GM19099 (cell line): ENCODE data around the gene HLCS.

Experiments
- POLR2A ChIP-seq: IDR thresholded peaks from 3 replicates; pipeline ENCODE4 v1.6.1; 2011; ENCODE audit warnings: low read depth; ENCODE audit not compliant: insufficient read length; ENCODE audit errors: extremely low read depth

HLCS gene

GRCh38 chr21:36705679-36706481 lies 260.6 kb downstream of the HLCS start:
- no peak for TF ChIP-seq POLR2A

- TF ChIP-seq POLR2A, result no peak
Observed at GRCh38 chr21:36704958-36705678, 261.4 kb downstream of the HLCS start.

DNA sequence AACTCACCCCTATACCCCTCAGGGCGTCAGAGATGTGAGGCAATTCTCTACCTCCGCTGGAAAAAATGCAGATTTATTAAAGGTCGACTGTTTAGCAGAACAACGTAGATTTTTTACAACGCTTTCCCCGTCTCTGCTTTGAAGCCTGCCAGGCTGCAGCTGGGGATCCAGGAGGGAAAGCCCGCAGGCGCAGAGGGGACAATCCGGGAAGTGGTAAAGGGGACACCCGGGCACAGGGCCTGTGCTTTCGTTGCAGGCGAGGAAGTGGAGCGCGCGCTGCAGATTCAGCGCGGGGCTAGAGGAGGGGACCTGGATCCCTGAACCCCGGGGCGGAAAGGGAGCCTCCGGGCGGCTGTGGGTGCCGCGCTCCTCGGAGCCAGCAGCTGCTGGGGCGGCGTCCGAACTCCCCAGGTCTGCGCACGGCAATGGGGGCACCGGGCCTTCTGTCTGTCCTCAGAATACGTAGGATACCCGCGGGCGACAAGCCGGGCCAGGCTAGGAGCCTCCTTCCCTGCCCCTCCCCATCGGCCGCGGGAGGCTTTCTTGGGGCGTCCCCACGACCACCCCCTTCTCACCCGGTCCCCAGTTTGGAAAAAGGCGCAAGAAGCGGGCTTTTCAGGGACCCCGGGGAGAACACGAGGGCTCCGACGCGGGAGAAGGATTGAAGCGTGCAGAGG lies 262.1 kb downstream of the HLCS start:
- no peak for TF ChIP-seq POLR2A

- TF ChIP-seq POLR2A, result no peak
Observed at GRCh38 chr21:36703626-36704280, 262.7 kb downstream of the HLCS start.

- TF ChIP-seq POLR2A, result no peak
Observed at GRCh38 chr21:36703123-36703522, 263.3 kb downstream of the HLCS start.

GRCh38 chr21:36702622-36702968 lies 263.9 kb downstream of the HLCS start:
- TF ChIP-seq POLR2A, result no peak

DNA sequence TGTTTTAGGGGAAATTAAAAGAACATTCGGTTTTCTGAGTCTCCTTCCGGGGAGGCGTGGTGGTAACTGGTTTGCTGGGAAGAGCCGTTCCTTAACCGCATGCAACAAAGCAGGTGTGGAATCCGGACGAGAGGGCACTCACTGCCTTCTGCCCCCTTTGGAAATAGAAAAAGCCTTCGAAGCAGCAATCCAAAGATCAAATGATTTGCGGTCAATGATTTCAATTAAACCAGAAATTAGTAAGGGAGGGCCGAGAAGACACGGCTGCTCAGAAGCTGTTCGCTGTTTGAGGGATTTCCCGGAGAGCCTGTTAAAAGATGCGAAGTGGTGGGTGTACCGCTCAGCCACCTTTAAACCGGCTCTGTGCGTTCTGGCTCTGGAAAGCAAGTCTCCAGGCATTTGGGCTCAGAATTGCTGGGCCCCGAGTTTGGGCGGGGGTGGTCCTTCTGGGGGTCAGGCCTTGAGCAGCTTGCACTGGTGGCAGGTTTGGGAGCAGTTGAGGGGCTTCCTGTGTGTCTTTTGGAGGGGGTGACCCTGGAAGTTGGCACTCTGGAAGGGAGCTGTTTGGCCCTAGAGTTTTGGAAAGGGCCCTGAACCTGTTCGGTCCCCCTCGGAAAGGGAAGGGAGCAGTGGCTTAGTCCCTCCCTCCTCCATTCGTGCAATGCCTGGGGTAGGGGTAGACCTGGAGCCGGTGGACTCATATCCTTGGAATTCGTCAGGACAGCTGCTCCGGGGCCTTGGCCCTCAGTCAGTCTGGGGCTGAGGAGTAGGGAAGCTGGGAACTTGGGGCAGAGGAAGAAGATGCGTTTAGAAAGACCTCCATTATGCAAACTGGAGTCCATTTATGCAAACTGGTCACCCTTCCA lies 264.5 kb downstream of the HLCS start:
- TF ChIP-seq POLR2A, result no peak

GRCh38 chr21:36700971-36701755 lies 265.3 kb downstream of the HLCS start:
- no peak for TF ChIP-seq POLR2A
